GM18517 (cell line): ENCODE measurements around the gene TNNI3K.

Source experiments
- ATAC-seq: cut with Tn5 transposase; IDR thresholded peaks from one replicate; pipeline ENCODE4 v1.9.1; 2021; ENCODE audit warnings: mild to moderate bottlenecking, moderate library complexity; ENCODE audit not compliant: unreplicated experiment

Gene TNNI3K

GRCh38 chr1:74431531-74431930 is 196.3 kb downstream of the TNNI3K start:
- ATAC-seq: no peak

- no peak for ATAC-seq
These were observed 197.1 kb downstream of the TNNI3K start for GRCh38 chr1:74432325-74432724.

- ATAC-seq: no peak
These were observed 199.1 kb downstream of the TNNI3K start for GRCh38 chr1:74434321-74434720.

GRCh38 chr1:74436078-74436477 is 200.9 kb downstream of the TNNI3K start:
- ATAC-seq: no peak

- ATAC-seq: no peak
These were observed 201.8 kb downstream of the TNNI3K start for GRCh38 chr1:74437035-74437434.

- ATAC-seq: no peak
These were observed 216.8 kb downstream of the TNNI3K start for GRCh38 chr1:74452035-74452434.

GRCh38 chr1:74453277-74453676 is 218.1 kb downstream of the TNNI3K start:
- no peak for ATAC-seq

- no peak for ATAC-seq
These were observed 220.2 kb downstream of the TNNI3K start for GRCh38 chr1:74455390-74455789.

- no peak for ATAC-seq
These were observed 222.1 kb downstream of the TNNI3K start for GRCh38 chr1:74457253-74457652.

GRCh38 chr1:74463333-74463988 is 228.3 kb downstream of the TNNI3K start:
- peak; percentile 70 for ATAC-seq

GRCh38 chr1:74464037-74464436 is 228.8 kb downstream of the TNNI3K start:
- no peak for ATAC-seq

GRCh38 chr1:74465193-74465681 is 230.1 kb downstream of the TNNI3K start:
- ATAC-seq: no peak

- no peak for ATAC-seq
These were observed 232.7 kb downstream of the TNNI3K start for GRCh38 chr1:74467786-74468377.

- no peak for ATAC-seq
These were observed 233.9 kb downstream of the TNNI3K start for GRCh38 chr1:74468982-74469603.

- no peak for ATAC-seq
These were observed 235.1 kb downstream of the TNNI3K start for GRCh38 chr1:74470251-74470650.

GRCh38 chr1:74470936-74471335 is 235.7 kb downstream of the TNNI3K start:
- no peak for ATAC-seq

- ATAC-seq: no peak
These were observed 236.3 kb downstream of the TNNI3K start for GRCh38 chr1:74471470-74471869.

- ATAC-seq: no peak
These were observed 239.4 kb downstream of the TNNI3K start for GRCh38 chr1:74474585-74474984.

- no peak for ATAC-seq
These were observed 243.8 kb downstream of the TNNI3K start for GRCh38 chr1:74478979-74479378.

- no peak for ATAC-seq
These were observed 244.9 kb downstream of the TNNI3K start for GRCh38 chr1:74480068-74480467.

GRCh38 chr1:74481607-74482006 is 246.4 kb downstream of the TNNI3K start:
- no peak for ATAC-seq

- no peak for ATAC-seq
These were observed 250.4 kb downstream of the TNNI3K start for GRCh38 chr1:74485622-74486021.
